KMS-11 (cell line): ENCODE results near the gene HES6.

ENCODE experiments used
- H2AFZ ChIP-seq: fragments of 200-600 bp; sonication (generic); 2 replicates; pipeline ENCODE4 v1.6.1; 2016; ENCODE audit warnings: antibody characterized with exemption, mixed run types, low read depth
- H3K27ac ChIP-seq: fragments of 200-600 bp; sonication (generic); 2 replicates; pipeline ENCODE4 v1.6.1; 2016; ENCODE audit warnings: mild to moderate bottlenecking, mixed run types
- H3K27me3 ChIP-seq: fragments of 200-600 bp; sonication (generic); 2 replicates; pipeline ENCODE4 v1.6.1; 2017; ENCODE audit warnings: mild to moderate bottlenecking, low read depth, mixed run types, moderate library complexity; ENCODE audit not compliant: insufficient read depth
- H3K36me3 ChIP-seq: fragments of 200-600 bp; sonication (generic); 2 replicates; pipeline ENCODE4 v1.6.1; 2017; ENCODE audit warnings: mild to moderate bottlenecking, mixed run types; ENCODE audit not compliant: insufficient read depth
- H3K4me1 ChIP-seq: fragments of 200-600 bp; sonication (generic); 2 replicates; pipeline ENCODE4 v1.6.1; 2016; ENCODE audit warnings: mild to moderate bottlenecking, low read depth, mixed run types; ENCODE audit not compliant: poor library complexity, severe bottlenecking
- H3K4me2 ChIP-seq: fragments of 200-600 bp; sonication (generic); 2 replicates; pipeline ENCODE4 v1.7.0; 2016; ENCODE audit warnings: mild to moderate bottlenecking, mixed run types
- H3K4me3 ChIP-seq: fragments of 200-600 bp; sonication (generic); IDR thresholded peaks from 2 replicates; pipeline ENCODE4 v1.6.1; 2017; ENCODE audit warnings: low read depth, low read length, mixed read lengths; ENCODE audit not compliant: insufficient read depth
- H3K79me2 ChIP-seq: fragments of 200-600 bp; sonication (generic); 2 replicates; pipeline ENCODE4 v1.6.1; 2016; ENCODE audit warnings: low read depth, mixed run types; ENCODE audit not compliant: insufficient read depth
- H3K9ac ChIP-seq: fragments of 200-600 bp; sonication (generic); 2 replicates; pipeline ENCODE4 v1.6.1; 2016; ENCODE audit warnings: mild to moderate bottlenecking, mixed run types
- H4K20me1 ChIP-seq: fragments of 200-600 bp; sonication (generic); 2 replicates; pipeline ENCODE4 v1.6.1; 2016; ENCODE audit warnings: mild to moderate bottlenecking, mixed run types; ENCODE audit not compliant: insufficient read depth
- CTCF ChIP-seq: fragments of 200-600 bp; sonication (generic); conservative IDR thresholded peaks from 2 replicates; pipeline ENCODE4 v1.6.1; 2017; ENCODE audit warnings: low read depth, mild to moderate bottlenecking, antibody characterized with exemption, low read length, moderate library complexity, mixed read lengths

Gene HES6

GRCh38 chr2:238265605-238266004, 25.8 kb upstream of the HES6 start:
- no peak for TF ChIP-seq CTCF
- no peak overlapping the region for H3K4me3 ChIP-seq
- peaks cover 67% of the 10 kb centered on the region for H3K4me1 ChIP-seq
- H3K4me2 ChIP-seq, result peak overlapping the region; percentile 57
- H2AFZ ChIP-seq, result peak overlapping the region; percentile 11; the same call in 1 of the 2 replicates
- no peaks in the 10 kb centered on the region for H4K20me1 ChIP-seq
- no peaks in the 10 kb centered on the region for H3K79me2 ChIP-seq
- H3K27ac ChIP-seq, result peak overlapping the region; percentile 68
- H3K9ac ChIP-seq, result 0 out of 2 replicates have a peak overlapping the region, but pooled peaks have one; percentile 5
- no peaks in the 10 kb centered on the region for H3K27me3 ChIP-seq
- H3K36me3 ChIP-seq, result no peaks in the 10 kb centered on the region

GRCh38 chr2:238264072-238264460, 24.2 kb upstream of the HES6 start:
- no peak overlapping the region for H2AFZ ChIP-seq
- H3K79me2 ChIP-seq, result no peaks in the 10 kb centered on the region
- H3K4me1 ChIP-seq, result peaks cover 83% of the 10 kb centered on the region
- no peaks in the 10 kb centered on the region for H3K27me3 ChIP-seq
- H3K4me2 ChIP-seq, result peak overlapping the region; percentile 57
- no peaks in the 10 kb centered on the region for H4K20me1 ChIP-seq
- peak overlapping the region; percentile 68; the same call in 1 of the 2 replicates for H3K27ac ChIP-seq
- H3K36me3 ChIP-seq, result no peaks in the 10 kb centered on the region
- no peak overlapping the region; the same call in 1 of the 2 replicates for H3K9ac ChIP-seq
- H3K4me3 ChIP-seq, result no peak overlapping the region
- no peak for TF ChIP-seq CTCF

GRCh38 chr2:238263204-238264071, 23.6 kb upstream of the HES6 start:
- H3K27ac ChIP-seq, result peak overlapping the region; percentile 68
- peak overlapping the region; percentile 50 for H2AFZ ChIP-seq
- H3K4me1 ChIP-seq, result peaks cover 89% of the 10 kb centered on the region
- no peaks in the 10 kb centered on the region for H3K36me3 ChIP-seq
- H3K9ac ChIP-seq, result peak overlapping the region; percentile 19; the same call in 1 of the 2 replicates
- no peaks in the 10 kb centered on the region for H3K27me3 ChIP-seq
- no peaks in the 10 kb centered on the region for H3K79me2 ChIP-seq
- peak; percentile 89 for TF ChIP-seq CTCF
- H4K20me1 ChIP-seq, result no peaks in the 10 kb centered on the region
- H3K4me2 ChIP-seq, result peak overlapping the region; percentile 57
- H3K4me3 ChIP-seq, result no peak overlapping the region

- H3K27me3 ChIP-seq, result no peaks in the 10 kb centered on the region
- H3K4me2 ChIP-seq, result peak overlapping the region; percentile 57
Measured at GRCh38 chr2:238262496-238263122, 22.8 kb upstream of the HES6 start.

More at GRCh38 chr2:238262496-238263122, 22.8 kb upstream of the HES6 start:
- Histone ChIP-seq H3K4me3 (no peak overlapping the region), H3K36me3 (no peaks in the 10 kb centered on the region), H3K27ac (peak overlapping the region; percentile 68), H3K9ac (peak overlapping the region; percentile 19; the same call in 1 of the 2 replicates), H4K20me1 (no peaks in the 10 kb centered on the region), H3K4me1 (peaks cover 97% of the 10 kb centered on the region), H3K79me2 (no peaks in the 10 kb centered on the region), H2AFZ (no peak overlapping the region)
- no peak for TF ChIP-seq CTCF
